GM12801 (cell line): ENCODE data around the gene XXYLT1.

Experiments used
- TF ChIP-seq, protein P1 (sequence below): IDR thresholded peaks from one replicate; pipeline ENCODE4 v1.5.1; 2011; ENCODE audit warnings: control low read depth; ENCODE audit not compliant: insufficient read length; ENCODE audit errors: extremely low read depth

XXYLT1 gene

GRCh38 chr3:195265363-195265976, 5.5 kb downstream of the XXYLT1 start:
- TF ChIP-seq, protein P1, sequence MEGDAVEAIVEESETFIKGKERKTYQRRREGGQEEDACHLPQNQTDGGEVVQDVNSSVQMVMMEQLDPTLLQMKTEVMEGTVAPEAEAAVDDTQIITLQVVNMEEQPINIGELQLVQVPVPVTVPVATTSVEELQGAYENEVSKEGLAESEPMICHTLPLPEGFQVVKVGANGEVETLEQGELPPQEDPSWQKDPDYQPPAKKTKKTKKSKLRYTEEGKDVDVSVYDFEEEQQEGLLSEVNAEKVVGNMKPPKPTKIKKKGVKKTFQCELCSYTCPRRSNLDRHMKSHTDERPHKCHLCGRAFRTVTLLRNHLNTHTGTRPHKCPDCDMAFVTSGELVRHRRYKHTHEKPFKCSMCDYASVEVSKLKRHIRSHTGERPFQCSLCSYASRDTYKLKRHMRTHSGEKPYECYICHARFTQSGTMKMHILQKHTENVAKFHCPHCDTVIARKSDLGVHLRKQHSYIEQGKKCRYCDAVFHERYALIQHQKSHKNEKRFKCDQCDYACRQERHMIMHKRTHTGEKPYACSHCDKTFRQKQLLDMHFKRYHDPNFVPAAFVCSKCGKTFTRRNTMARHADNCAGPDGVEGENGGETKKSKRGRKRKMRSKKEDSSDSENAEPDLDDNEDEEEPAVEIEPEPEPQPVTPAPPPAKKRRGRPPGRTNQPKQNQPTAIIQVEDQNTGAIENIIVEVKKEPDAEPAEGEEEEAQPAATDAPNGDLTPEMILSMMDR, result no peak

DNA sequence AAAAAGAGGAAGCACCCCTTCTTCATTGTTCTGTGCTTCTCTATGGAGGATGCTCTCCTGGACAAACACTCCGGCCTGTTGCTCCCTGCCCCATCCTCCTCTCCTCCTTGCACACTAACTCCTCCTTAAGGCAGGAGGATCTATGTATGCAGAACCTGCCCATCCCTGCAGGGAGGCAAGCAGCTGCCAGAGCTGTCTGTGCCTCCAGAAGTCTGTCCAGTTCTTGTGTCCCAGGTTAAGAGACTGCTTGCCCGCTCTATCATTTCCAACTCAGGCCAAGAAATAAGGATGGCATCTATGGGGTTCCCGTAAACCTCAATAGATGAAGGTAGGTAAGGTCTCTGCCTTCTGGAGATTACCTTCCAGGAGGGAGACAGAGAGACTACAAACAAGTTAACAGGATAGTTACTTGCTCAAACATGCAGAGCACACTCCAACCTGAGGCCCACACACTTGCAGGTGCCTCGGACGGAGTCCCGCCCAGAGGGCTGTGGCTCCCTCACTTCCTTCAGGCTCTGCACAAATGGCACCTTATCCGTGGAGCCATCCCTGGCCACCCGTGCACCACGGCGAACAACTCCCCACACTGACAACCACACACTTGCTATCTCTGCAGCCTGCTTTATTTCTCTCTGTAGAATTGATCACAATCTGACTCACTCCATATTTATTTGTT, 6.9 kb downstream of the XXYLT1 start:
- TF ChIP-seq, protein P1, result no peak

DNA sequence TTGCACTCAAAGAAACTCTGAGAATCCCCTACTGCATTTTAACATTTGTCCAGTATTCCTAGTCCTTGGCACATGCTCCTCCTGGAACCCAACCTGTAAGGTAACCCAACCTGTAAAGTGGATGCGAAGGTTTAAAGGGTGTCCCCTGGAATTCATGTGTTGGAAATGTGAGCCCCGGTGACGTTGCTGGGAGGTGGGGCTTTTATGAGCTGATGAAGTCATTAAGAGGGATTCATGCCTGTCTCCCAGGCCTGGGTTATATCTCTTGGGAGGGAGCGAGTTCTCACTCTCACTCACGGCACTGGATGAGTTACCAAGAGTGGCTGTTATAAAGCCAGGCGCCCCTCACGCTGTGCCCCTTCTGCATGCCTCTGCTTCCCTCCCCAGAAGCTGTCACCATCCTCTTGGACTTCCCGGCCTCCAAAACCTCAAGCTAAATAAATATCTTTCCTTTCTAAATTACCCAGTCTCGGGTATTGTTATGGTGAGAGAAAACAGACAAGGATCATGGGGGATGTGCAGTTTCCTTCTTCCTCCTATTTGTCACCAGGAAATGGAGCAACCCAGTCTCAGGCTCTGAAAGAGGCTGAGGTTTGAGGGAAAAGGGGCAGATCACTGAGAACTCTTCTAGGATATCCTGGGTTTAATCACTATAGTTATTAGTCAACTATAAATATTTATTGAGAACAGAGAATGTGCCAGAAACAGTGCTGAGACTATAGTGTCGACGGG, 7.6 kb downstream of the XXYLT1 start:
- TF ChIP-seq, protein P1, result no peak

DNA sequence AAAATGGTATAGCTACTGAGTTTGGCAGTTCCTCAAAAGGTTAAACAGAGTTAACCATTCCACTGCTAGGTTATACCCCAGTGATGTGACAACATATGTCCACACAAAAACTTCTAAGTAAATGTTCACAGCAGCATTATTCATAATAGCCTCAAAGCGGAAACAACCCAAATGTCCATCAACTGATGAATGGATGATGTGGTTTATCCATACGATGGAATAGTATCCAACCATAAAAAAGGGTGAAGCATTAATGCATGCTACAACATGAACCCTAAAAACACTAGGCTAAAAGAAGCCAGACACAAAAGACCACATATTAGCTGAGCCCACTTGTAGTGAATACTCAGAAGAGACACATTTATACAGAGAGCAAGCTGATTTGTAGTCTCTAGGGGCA, 9.0 kb downstream of the XXYLT1 start:
- TF ChIP-seq, protein P1, result no peak

GRCh38 chr3:195260280-195260905, 10.6 kb downstream of the XXYLT1 start:
- TF ChIP-seq, protein P1, result no peak

DNA sequence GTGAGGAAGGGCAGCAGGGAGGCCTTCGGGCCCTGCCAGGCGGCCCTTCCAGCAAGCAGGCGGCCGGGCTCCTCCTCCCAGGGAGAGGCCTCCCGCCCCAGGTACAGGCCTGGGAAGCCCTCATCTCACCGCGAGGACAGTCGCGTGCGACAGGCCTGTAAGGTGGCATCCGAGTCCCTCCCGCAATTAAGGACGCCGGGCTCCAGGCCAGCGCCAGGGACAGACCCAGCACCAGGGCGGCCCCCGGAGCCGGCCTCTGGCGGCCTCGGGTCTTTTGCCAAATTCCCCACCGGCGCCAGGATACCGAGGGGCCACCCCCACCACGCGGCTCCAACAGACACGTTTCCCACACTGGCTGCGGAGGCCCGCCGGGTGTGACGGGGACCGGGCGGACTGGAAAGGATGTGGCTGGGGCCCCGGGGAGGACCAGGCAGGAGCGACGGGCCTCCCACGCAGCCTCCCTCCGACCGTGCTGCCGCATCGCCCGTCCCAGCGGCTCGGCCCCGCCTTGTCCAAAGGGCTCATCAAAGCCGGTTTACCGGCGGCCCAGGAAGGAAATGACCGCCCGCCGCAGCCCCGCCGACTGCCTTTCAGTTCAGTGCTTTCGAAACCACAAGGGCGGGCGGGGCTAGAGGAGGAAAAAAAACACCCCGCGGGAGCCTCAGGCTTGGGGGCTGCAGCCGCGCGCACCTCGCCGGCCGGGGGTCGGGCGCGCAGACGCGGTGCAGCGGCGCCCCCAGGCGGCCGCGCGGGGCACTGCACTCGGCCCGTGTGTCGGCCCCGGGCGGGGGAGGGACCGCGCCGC, 11.3 kb downstream of the XXYLT1 start:
- TF ChIP-seq, protein P1, result no peak

- TF ChIP-seq, protein P1, result no peak
Measured at GRCh38 chr3:195259154-195259474, 11.8 kb downstream of the XXYLT1 start.
